Measurements from ENCODE around the gene TCTA. TPM values are rescaled to one million over a fixed set of nuclear protein-coding genes. Genes with fewer than 3 reads are reported as not detected.

Gene TCTA
- total RNA-seq, 1 experiment from 2014 or later = 23.7 TPM

GRCh38 chr3:49406571-49407565 lies 5.4 kb upstream of the TCTA start:
- H3K9me2 ChIP-seq (replicated peaks; ENCODE audit: low read length) = no peaks in the 10 kb centered on the region
- H3K4me2 ChIP-seq (ENCODE audit: low read length) = no peak overlapping the region
- H3K36me3 ChIP-seq (ENCODE audit: low read depth, low read length) = peaks cover 12% of the 10 kb centered on the region
- H3K9ac ChIP-seq (ENCODE audit: low read length) = no peak overlapping the region
- POLR2A ChIA-PET (ENCODE audit: unreplicated experiment) = no interaction called here
- no peak for TF ChIP-seq CTCF (conservative IDR thresholded peaks at IDR 0.05; ENCODE audit: low read depth, low read length)
- no peak for TF ChIP-seq EZH2phosphoT487 (IDR thresholded peaks at IDR 0.05; ENCODE audit: borderline replicate concordance, low read length)
- TF ChIP-seq EZH2 (IDR thresholded peaks at IDR 0.05; ENCODE audit: low read length, unreplicated experiment) = no peak
- CTCF ChIA-PET = no interaction called here
- no TSS peak for BruUV-seq (replicated peaks)
- DNase-seq (no peak), ATAC-seq (no peak)
- H2AFZ ChIP-seq (ENCODE audit: low read length) = no peak overlapping the region
- peaks cover 15% of the 10 kb centered on the region for H3K4me1 ChIP-seq (ENCODE audit: insufficient read depth, low read length)
- H3K9me3 ChIP-seq (ENCODE audit: low read length) = no peaks in the 10 kb centered on the region
- peaks cover 99% of the 10 kb centered on the region for H3K79me2 ChIP-seq (ENCODE audit: low read length)
- intact Hi-C loops (cut with micrococcal nuclease) = loop anchor here (2.0 kb wide), 1 partner anchor 14 kb away; no protein-coding TSS in a partner anchor
- H3K27ac ChIP-seq (ENCODE audit: low read length) = no peak overlapping the region
- peaks cover 8% of the 10 kb centered on the region for H3F3A ChIP-seq (ENCODE audit: low read length, unreplicated experiment)
- H4K20me1 ChIP-seq (ENCODE audit: low read length) = peaks cover 69% of the 10 kb centered on the region
- H3K27me3 ChIP-seq (ENCODE audit: low read length) = no peaks in the 10 kb centered on the region
- H3K4me3 ChIP-seq (ENCODE audit: low read length) = no peak overlapping the region

- H2AFZ ChIP-seq (ENCODE audit: low read length) = no peak overlapping the region
- H3K9me2 ChIP-seq (replicated peaks; ENCODE audit: low read length) = no peaks in the 10 kb centered on the region
- ChIA-PET POLR2A (ENCODE audit: unreplicated experiment) (interaction anchor here (0.5 kb wide), 1 partner anchor 60 kb away, joined by 3 read pairs; the partner anchor contains the start of gene DAG1), CTCF (no interaction called here)
- H3K4me2 ChIP-seq (ENCODE audit: low read length) = peak overlapping the region; percentile 82
- peak overlapping the region; percentile 85 for H3K4me3 ChIP-seq (ENCODE audit: low read length)
- intact Hi-C loops (cut with micrococcal nuclease) = loop anchor here (5.0 kb wide), 1 partner anchor 278 kb away; the partner anchor contains the start of gene LAMB2
- DNase-seq = no peak
- H3K9ac ChIP-seq (ENCODE audit: low read length) = peak overlapping the region; percentile 93
- H3K27me3 ChIP-seq (ENCODE audit: low read length) = no peaks in the 10 kb centered on the region
- no peak overlapping the region for H3K27ac ChIP-seq (ENCODE audit: low read length)
- peaks cover 28% of the 10 kb centered on the region for H3K4me1 ChIP-seq (ENCODE audit: insufficient read depth, low read length)
- TSS peak; percentile 63 for BruUV-seq (replicated peaks)
- peaks cover 55% of the 10 kb centered on the region for H4K20me1 ChIP-seq (ENCODE audit: low read length)
- TF ChIP-seq EZH2phosphoT487 (IDR thresholded peaks at IDR 0.05; ENCODE audit: borderline replicate concordance, low read length) (no peak), CTCF (conservative IDR thresholded peaks at IDR 0.05; ENCODE audit: low read depth, low read length) (no peak), EZH2 (IDR thresholded peaks at IDR 0.05; ENCODE audit: low read length, unreplicated experiment) (no peak)
- H3F3A ChIP-seq (ENCODE audit: low read length, unreplicated experiment) = peaks cover 3% of the 10 kb centered on the region
- peaks cover 82% of the 10 kb centered on the region for H3K79me2 ChIP-seq (ENCODE audit: low read length)
- no peaks in the 10 kb centered on the region; the same call in 1 of the 2 replicates for H3K36me3 ChIP-seq (ENCODE audit: low read depth, low read length)
- ATAC-seq = no peak
- H3K9me3 ChIP-seq (ENCODE audit: low read length) = no peaks in the 10 kb centered on the region
These were observed 2.0 kb upstream of the TCTA start for GRCh38 chr3:49410066-49410845.

Measured in PC-3 (cell line).